ENCODE measurements around the gene ZNF256. TPM values are rescaled to one million over a fixed set of nuclear protein-coding genes. Genes with fewer than 3 reads are reported as not detected.
"Not testable (repeated sequence)": the region's sequence is repeated elsewhere in the genome, so short reads cannot be mapped to it uniquely, and the experiment has no call there.

The ZNF256 gene
- total RNA-seq, 4 donors from 2014 or later, result 3.1 to 7.0 (median 4.9) TPM

- TF ChIP-seq CTCF (IDR thresholded peaks at IDR 0.05; ENCODE audit: low read depth), result no peak
These were observed 19.9 kb downstream of the ZNF256 start for GRCh38 chr19:57927587-57927986.

GRCh38 chr19:57916168-57916995 lies 31.1 kb downstream of the ZNF256 start, which contains the start of gene ZNF417:
TSS of gene ZNF417 (minus strand) at chr19:57916592. CDS start at chr19:57916411, 181 bp downstream.
- not testable (repeated sequence) for TF ChIP-seq CTCF (IDR thresholded peaks at IDR 0.05; ENCODE audit: low read depth)

GRCh38 chr19:57914531-57914930 lies 33.0 kb downstream of the ZNF256 start:
- TF ChIP-seq CTCF (IDR thresholded peaks at IDR 0.05; ENCODE audit: low read depth), result no peak

- TF ChIP-seq CTCF (IDR thresholded peaks at IDR 0.05; ENCODE audit: low read depth), result no peak
These were observed 40.1 kb downstream of the ZNF256 start for GRCh38 chr19:57907394-57907793.

GRCh38 chr19:57905258-57905657 lies 42.2 kb downstream of the ZNF256 start:
- TF ChIP-seq CTCF (IDR thresholded peaks at IDR 0.05; ENCODE audit: low read depth), result no peak

GRCh38 chr19:57903618-57904184 lies 43.8 kb downstream of the ZNF256 start:
- no peak for TF ChIP-seq CTCF (IDR thresholded peaks at IDR 0.05; ENCODE audit: low read depth)

- TF ChIP-seq CTCF (IDR thresholded peaks at IDR 0.05; ENCODE audit: low read depth), result no peak
These were observed 47.2 kb downstream of the ZNF256 start for GRCh38 chr19:57900311-57900710.

Measured in subcutaneous adipose tissue (tissue), 4 donors.